ENCODE data around the gene ST6GALNAC3.

The ST6GALNAC3 gene

GRCh38 chr1:76252431-76252830 lies 177.9 kb downstream of the ST6GALNAC3 start:
- no peak for DNase-seq (ENCODE audit: low read depth)

GRCh38 chr1:76254104-76255030 lies 179.8 kb downstream of the ST6GALNAC3 start:
- DNase-seq (ENCODE audit: low read depth): no peak

GRCh38 chr1:76256289-76257223 lies 182.0 kb downstream of the ST6GALNAC3 start:
- no peak for DNase-seq (ENCODE audit: low read depth)

- no peak for DNase-seq (ENCODE audit: low read depth)
These were observed 183.3 kb downstream of the ST6GALNAC3 start for GRCh38 chr1:76257823-76258222.

GRCh38 chr1:76259270-76259669 lies 184.7 kb downstream of the ST6GALNAC3 start:
- no peak for DNase-seq (ENCODE audit: low read depth)

- no peak for DNase-seq (ENCODE audit: low read depth)
These were observed 185.7 kb downstream of the ST6GALNAC3 start for GRCh38 chr1:76260279-76260678.

- no peak for DNase-seq (ENCODE audit: low read depth)
These were observed 188.1 kb downstream of the ST6GALNAC3 start for GRCh38 chr1:76262601-76263000.

GRCh38 chr1:76264642-76265041 lies 190.1 kb downstream of the ST6GALNAC3 start:
- no peak for DNase-seq (ENCODE audit: low read depth)

- no peak for DNase-seq (ENCODE audit: low read depth)
These were observed 192.2 kb downstream of the ST6GALNAC3 start for GRCh38 chr1:76266762-76267161.

GRCh38 chr1:76267631-76268030 lies 193.1 kb downstream of the ST6GALNAC3 start:
- no peak for DNase-seq (ENCODE audit: low read depth)

GRCh38 chr1:76268341-76268740 lies 193.8 kb downstream of the ST6GALNAC3 start:
- DNase-seq (ENCODE audit: low read depth): no peak

- peak; percentile 36 for DNase-seq (ENCODE audit: low read depth)
These were observed 194.6 kb downstream of the ST6GALNAC3 start for GRCh38 chr1:76269155-76269554.

GRCh38 chr1:76274302-76274701 lies 199.8 kb downstream of the ST6GALNAC3 start:
- DNase-seq (ENCODE audit: low read depth): no peak

GRCh38 chr1:76274718-76275117 lies 200.2 kb downstream of the ST6GALNAC3 start:
- DNase-seq (ENCODE audit: low read depth): no peak

- DNase-seq (ENCODE audit: low read depth): no peak
These were observed 204.2 kb downstream of the ST6GALNAC3 start for GRCh38 chr1:76278711-76279100.

GRCh38 chr1:76279101-76279748 lies 204.7 kb downstream of the ST6GALNAC3 start:
- DNase-seq (ENCODE audit: low read depth): no peak

- no peak for DNase-seq (ENCODE audit: low read depth)
These were observed 206.8 kb downstream of the ST6GALNAC3 start for GRCh38 chr1:76281306-76281705.

GRCh38 chr1:76284842-76285241 lies 210.3 kb downstream of the ST6GALNAC3 start:
- DNase-seq (ENCODE audit: low read depth): no peak

GRCh38 chr1:76285578-76286135 lies 211.1 kb downstream of the ST6GALNAC3 start:
- no peak for DNase-seq (ENCODE audit: low read depth)

- no peak for DNase-seq (ENCODE audit: low read depth)
These were observed 213.4 kb downstream of the ST6GALNAC3 start for GRCh38 chr1:76287917-76288316.

GRCh38 chr1:76288758-76289483 lies 214.4 kb downstream of the ST6GALNAC3 start:
- no peak for DNase-seq (ENCODE audit: low read depth)

Data from HS-27A (cell line).